SHP77 (cell line): ENCODE results near the gene PRKN.

Source experiments
- DNase-seq, 2 experiments: peaks; one replicate each; lab custom pipeline; 2025; lab: John Stamatoyannopoulos, UW

The PRKN gene

DNA sequence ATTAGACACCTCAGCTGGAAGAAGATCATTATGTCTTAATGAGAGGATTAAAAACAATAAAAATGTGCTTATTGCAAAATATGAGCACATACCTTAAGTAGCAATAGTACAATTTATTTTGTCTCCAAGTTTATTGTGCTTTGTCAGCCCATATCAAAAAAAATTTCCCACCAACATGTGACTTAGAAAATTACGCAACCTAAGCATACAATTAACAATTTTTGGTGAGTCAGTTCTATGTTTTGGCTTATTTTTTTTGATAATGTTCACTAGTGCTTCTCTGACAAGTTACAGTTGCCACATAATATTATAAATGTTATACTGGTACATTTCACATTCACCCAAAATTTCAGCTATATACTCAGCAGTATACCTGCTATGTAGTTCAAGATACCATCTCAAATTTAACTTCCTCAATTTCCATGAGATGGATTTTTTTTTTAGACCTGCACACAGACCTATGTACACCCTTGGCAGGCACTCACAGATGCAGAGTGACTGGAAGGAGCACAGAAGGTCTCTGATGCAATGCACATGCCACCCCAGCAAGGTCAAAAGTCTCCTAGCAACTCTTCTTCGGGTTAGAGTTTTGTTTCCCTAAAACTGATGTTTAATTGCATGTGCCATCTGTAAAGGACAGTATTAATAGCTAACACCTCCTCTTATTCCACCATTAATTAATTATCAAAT, 112.4 kb downstream of the PRKN start:
- no peak for DNase-seq

DNA sequence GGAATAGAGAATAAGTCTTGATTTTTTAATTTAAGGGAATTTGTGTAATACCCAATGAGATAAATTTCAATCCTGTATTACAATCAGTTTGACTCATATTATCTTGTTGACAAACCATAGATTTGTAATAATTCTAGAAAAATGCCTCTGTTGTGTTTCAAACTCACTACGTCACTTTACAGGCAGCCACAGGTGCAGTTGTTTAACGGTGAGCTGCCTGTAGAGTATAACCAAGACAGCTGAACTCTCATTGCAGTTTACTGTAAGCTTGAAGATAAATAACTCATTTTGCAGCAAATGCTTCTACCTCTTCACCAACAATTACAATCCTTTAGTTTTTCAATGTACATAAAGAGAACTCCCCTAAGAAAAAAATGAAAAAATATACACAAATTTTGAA, 114.3 kb downstream of the PRKN start:
- no peak for DNase-seq

DNA sequence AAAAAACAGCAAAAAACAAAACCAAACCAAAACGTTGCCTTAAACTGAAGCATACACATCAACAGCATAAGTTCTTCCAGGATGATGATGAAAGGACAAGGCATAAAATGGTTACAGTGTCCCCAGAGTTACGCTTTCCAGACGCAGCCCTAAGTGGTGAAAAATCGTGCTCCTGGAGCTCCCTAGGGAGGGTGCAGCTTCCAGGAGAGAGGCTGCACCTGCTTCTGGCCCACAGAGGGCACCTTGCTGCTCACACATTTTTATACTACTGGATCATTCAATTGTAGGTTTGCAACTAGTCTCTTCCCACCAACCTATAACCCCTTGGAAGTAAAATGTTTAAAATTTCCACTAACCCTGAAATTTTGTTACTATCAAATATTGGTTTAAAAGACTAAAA, 115.0 kb downstream of the PRKN start:
- DNase-seq: no peak

DNA sequence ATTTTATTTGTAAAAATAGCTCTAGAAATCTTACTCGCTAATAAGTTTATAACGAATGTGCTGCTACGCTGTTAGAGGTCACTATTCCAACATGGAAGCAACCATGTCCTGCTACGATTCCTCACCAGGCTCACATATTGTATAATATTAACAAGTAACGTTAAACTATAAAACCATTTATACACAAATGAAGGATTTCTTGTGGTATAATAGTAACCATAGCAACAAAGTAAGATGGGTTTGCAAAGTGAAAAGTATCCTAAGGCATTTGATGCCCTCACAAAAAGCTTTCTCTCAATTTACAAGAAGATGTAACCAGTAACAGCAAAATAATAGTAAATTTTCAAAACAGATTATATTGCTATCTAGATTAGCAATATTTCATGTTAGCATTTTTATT, 117.2 kb downstream of the PRKN start:
- DNase-seq: no peak

DNA sequence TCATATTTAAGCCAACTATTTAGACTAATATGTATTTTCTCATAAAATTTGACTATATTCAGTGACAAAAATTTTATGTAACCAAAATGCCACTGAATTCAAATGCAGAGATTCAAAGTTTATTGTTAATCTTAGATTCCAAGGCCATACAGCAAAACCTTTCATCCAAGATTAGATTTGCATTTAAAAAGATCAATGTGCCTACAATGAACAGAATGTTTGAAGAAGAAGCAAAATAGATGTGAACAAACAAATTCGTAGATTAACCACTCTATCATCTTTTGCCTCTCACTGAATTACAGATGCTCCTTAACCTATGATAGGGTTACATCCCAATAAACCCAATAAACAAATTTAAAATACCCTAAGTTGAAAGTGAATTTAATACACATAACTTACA, 121.7 kb downstream of the PRKN start:
- no peak for DNase-seq

DNA sequence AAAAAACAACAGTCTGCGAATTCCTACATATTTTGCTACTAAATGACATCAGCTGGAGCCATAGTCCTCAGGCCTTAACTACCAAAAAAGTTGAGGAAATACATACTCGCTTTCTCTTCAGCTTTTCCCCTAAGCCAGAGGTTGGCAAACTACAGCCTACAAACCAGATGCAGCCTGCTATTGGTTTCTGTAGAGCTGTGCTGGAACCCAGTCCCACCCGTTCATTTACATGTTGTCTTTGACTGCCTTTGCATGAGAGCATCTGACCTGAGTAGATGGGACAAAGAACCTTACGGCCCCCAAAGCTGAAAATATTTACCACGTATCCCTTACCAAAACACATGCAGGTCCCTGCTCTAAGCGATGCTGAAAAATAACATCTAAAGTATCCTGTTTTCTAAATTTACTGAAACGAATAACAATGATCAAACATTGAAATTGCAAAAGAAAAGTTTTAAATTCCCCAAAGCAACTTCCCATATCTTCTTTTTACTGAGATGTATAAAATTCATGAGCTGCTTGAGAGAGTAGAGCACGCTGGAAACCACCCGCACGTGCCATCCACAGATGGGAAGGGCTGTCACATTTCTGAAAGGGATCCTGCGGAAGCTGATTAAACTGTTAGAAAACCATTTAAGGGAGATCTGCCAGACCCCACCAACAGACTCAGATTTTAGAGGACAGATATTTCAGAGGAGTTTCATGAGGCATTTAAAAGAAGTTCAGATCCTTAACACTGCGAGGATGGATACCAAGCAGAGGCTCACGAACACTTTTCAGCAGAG, 124.1 kb downstream of the PRKN start:
- DNase-seq: no peak

DNA sequence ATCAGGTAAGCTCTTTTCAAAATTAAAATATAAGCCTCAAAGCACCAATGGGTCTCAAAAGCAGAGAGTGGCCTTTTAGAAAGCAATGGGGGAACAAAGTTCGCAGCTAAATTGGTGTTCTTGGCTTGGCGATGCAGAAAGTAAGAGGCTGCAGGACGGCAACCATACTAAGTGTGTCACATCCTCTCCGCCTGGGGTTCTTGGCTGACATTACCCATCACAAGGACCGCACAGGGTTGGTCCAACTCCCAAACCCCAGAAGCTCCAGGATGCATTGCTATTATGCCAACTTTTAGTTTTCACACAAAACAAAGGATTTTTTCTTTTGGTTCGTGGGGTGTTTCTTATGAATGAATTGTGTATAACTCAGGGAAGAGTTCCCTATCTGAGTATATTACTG, 124.8 kb downstream of the PRKN start:
- no peak for DNase-seq

DNA sequence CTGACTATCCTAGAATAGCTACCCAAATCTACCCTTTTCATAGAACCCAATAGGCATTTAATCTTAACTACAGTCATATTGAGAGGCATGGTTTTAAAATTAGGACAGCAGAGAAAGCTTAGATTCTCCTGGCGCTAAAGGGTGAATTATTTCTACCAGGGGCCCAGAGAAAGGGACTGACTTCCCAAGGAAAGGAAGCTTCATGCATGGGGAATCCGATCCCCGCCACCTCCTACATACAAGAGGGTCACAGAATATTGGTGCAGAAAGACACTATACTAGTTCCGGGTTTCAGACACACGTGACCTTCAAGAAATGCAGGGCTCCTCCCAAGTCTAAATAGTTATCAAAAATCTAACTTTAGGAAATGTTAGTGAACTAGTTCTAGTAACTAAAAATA, 130.9 kb downstream of the PRKN start:
- DNase-seq: no peak

DNA sequence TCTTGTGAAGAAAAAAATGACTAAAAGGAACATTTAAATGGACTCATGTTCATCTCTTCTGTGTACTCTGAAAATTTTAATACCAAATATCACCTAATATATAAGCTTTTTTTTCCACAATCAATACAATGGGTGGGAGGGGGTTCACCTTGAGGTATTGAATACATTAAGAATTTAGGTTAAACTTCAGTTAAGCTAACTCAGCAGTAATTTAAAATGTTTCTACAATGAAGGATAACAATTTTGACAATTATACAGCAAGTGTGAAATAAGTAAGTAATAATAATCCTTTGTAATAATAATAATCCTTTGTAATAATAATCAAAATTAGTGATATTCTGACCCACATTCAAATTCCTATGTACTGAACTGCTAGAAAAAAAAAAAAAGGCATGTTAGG, 136.0 kb downstream of the PRKN start:
- DNase-seq: no peak

DNA sequence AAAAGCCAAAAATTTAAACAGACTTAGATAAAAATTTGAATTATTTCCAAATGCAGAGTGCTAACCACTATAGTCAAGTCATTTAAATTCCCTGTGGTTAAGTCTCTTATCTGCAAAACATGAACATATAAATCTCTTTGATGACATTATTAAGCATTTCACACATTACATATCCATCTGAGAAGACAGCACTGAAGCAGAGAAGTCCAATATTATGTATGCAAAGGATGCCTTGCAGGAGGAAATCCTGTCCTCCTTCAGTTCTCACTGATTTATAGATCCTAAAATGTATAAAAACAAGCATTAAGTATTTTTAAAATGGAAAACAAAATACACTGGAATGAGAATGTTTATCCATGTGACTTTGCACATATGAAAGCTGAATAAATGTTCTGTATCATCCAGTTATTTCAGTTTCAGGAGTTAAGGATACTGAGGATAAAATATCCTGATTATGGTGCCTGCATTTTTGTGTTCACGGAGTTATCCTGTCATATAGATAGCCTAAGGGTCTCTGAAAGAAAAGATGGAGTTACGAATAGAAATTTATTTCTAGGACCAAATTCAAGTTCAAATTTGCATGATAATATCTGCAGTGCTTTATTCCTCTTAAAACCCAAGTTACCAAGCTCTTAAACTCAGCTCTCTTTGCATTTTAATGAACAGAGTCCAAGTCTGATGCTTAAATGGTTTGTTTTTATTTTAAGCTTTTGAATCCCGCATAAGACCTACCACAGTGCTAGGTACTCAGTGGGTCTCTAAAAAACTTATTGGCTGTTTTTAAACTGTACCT, 145.4 kb downstream of the PRKN start:
- DNase-seq: no peak

DNA sequence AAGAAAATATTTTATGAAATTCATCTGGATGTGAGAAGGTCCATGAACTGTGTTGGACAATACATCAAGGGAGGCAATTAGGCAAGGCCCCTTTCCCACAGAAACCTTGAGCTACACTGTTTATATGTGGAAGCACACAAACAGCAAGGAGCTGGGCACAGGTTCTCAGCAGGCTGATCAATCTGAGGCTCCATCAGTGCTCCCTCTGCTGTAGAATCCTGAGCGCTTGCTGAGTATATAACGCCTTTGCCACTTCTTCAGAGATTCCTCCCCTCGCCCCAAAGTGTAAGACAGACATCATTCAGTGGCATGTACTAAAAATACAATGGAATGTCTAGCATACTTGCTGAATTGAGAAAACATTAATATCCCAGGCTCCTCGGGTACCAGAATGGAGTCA, 146.9 kb downstream of the PRKN start:
- DNase-seq: no peak

DNA sequence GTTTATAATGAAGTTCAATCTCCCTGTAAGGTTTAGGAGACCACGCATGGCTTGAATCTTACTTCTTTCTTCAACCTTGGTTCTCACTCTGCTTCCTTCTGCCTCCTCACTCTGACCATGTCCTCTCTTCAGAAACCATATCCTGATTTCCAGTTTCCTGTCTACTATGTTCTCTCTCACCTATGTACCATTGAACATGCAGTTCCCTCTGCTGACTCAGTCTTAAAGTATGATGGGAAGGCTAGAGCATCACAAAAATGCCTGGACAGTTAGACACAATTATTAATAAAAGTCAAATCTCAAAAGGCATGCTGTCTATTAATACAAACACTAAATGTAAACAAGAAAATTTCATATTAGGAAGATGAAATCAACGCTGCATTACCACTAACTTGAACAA, 151.6 kb downstream of the PRKN start:
- DNase-seq: no peak

DNA sequence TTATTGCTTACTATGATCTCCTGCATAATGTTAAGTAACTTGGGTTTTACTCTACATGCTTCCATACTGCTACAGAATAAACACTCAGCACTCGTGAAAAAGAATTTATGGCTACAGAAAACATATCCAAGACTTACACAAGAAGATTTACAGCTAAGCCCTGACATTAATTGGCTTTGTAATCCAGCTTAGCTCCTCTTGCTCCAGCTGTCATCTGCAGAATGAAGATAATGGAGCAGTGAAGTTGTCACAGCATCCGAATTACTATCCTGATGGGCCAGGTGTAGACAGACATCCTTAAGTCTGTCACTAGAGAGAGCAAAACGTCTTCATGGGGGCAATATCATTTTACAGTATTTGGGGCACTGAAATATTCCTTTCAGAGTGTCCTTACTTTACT, 155.3 kb downstream of the PRKN start:
- no peak for DNase-seq

DNA sequence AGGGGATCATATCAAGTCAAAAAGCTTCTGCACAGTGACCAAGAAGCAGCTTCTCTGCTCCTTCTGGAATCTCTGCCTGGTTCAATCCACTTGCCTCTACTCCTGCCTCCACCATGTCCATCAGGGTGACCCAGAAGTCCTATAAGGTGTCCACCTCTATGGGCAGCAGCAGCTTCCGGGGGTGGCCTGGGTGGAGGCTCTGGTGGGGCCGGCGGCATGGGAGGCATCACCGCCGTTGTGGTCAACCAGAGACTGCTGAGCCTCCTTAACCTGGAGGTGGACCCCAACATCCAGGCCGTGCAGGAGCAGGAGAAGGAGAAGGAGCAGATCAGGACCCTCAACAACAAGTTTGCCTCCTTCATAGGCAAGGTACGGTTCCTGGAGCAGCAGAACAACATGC, 159.3 kb downstream of the PRKN start:
- DNase-seq: no peak

DNA sequence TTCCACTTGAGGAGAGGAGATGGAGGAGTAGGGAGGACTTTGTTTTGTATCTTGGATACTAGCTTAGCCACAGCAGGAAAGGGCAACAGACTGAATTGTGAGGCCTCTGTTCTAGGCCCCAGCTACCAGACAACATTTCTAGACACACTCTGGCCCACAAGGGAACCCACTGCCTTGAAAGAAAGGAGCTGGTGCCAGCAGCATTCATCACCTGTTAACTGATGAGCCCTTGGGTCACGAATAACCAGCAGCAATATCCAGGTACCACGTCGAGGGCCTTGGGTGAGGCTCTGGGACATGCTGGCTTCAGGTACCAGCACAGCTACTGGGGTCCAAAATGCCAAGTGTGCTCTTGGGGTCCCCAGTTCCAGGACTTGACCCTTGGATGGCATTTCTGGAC, 165.5 kb downstream of the PRKN start:
- no peak for DNase-seq

DNA sequence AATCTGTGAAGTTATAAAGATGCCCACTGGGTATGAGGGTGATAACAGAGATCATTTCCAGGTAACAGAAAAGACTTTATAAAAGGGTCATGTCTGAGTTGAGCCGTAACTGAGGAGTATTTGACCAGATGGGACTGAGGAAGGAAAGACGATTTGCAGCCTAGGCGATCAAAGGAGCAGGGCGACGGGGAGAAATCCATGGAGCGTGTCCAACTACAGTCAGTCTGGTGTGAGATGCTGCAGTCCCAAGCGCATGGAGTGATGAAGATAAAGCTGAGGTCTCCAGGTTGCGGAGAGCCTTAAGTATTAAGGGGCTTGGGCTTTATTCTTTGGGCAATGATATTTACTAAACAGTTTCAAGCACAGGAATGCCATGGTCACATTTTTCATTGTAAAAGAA, 166.7 kb downstream of the PRKN start:
- DNase-seq: no peak

DNA sequence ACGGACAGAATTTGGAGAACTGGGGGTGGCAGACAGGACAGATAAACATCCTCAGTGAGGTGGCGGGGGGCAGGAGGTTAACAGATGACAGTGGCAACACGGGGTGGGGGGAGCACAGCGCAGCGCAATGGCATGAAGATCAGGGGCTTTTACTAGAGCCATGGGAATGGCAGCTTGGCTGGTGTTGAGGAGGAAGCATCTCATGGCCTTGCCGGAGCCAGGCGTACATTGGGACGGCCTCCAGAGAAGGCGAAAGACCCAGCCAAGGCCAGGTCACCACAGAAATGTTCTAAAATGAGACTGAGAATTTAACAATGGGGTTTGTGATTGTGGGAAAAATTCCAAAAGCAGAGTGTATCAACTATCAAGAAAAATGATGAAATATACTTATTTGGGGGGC, 173.0 kb downstream of the PRKN start:
- DNase-seq: no peak

DNA sequence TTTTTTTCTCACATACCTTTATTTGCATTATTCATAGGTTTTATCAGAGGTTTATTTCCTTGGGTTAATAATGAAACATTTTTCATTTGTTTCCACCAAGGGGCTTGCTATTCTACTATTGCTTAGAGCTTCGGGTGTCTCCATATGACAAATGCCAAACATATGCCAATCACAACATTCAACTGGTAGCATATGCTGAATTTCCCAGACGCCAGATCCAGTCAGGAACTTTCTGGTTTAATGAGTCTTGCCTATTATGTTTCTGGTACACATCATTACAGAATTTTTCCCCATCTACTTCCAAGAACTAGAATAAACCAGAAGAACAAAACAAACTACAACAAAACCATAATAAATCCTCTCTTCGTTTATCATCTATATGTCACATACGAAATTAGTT, 180.7 kb downstream of the PRKN start:
- no peak for DNase-seq

DNA sequence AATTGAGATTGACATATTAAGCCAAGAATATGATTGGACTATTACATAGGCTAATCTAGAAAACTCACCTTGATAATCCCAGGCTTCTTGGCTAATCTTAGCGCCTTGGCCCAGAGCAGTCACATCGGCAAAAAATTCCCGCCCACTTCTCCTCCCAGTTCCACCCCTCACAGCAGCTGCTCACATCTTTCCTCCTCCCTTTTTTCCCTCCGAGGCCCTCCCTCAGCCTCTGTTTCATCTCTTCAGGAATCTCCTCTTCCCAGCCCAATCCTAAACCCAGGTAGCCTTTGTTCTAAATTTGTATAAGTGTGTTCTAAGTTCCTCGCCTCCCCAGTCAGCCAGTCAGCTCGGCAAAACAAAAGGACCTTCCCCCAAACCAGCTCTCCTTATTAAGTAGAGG, 184.3 kb downstream of the PRKN start:
- DNase-seq: no peak

DNA sequence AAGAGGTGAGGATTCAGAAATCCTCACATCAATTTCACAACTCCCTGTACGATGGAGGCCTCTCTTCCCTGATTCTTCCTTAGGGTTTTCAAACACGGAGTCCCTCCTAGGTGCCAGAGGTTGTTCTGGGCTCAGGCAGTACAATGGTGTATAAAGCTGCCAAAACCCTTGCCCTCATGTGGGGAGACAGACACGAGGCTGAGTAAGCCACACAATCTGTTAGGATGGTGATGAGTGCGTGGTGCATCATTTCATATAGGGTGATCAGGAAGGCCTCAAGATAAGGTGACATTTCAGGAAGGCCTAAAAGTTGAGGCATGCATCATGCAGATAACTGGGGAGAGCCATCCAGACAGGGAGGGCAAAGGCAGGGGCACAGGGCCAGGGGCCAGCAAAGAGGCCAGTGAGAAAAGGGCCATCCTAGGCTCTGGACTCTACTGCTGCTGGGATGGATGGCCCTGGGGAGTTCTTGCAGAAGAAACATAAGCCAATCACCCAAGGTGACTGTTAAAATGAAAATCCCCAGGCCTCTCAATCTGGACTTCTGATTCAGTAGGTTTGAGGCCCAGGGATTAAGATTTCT, 186.5 kb downstream of the PRKN start:
- DNase-seq: no peak

DNA sequence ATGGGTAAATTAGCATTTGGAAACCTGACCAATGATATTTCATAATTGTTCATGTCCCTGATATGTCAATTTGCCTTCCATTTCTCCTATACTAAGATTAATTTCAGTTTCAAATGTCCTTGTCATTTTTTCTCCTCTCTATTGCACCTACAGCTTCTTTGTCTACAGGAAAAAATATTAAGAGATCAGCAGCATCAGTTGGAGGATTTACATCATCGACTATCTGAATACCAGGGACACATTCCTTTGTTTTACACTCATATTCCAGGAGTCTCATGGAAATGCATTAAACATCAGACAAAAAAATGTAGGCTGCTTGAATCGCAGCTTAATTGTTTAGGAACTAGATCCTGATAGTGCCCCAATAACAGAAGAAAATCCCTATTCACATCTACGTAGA, 188.2 kb downstream of the PRKN start:
- no peak for DNase-seq

DNA sequence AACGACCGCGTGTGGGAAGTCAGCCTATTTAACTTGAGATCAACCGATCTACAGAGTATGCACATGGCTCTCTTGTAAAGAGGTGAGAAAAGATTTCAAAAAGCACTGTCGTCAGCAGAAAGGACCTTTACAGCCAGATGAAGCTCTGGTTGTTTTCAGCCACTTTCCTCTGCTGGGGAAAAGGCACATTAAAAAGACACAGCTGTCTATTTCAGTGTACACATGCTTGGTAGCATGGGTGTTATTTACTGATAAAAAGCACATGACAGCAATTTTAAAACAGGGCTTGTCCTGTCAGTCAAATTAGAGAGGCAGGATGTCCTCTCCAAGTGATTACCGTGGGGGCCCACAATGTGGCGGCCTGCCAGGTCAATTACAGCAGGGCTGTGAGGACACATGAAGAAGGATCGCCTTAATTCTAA, 188.9 kb downstream of the PRKN start:
- peak; percentile 24 to 44 for DNase-seq

DNA sequence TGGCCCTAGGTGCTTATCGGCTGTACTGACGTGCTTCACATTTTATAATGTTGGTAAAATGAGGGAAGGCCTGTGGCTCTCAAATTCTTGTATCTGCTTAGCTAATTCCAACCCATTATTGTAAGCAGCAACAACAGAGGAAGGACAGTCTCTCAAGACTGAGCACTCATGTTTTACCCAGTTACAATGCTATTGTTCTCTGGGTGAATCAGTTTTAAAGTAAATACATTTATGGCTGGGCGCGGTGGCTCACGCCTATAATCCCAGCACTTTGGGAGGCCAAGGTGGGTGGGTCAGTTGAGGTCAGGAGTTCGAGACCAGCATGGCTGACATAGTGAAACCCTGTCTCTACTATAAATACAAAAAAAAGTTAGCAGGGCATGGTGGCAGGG, 194.6 kb downstream of the PRKN start:
- no peak for DNase-seq
